Tibial nerve (tissue), 4 donors: Measurements from ENCODE around the gene ST3GAL4.

Experiments
- CTCF ChIP-seq, 5 experiments: fragments of 200-600 bp in 3 of 5; fragments of 450-650 bp in 2 of 5; sonication (generic) in 3 of 5; IDR thresholded peaks; one replicate each; pipeline ENCODE4 v1.5.1; 2016 to 2019; ENCODE audit warnings: antibody characterized with exemption in 5 of 5, mild to moderate bottlenecking in 3 of 5, moderate library complexity in 2 of 5
- EP300 ChIP-seq, 2 donors: sonication (generic); formaldehyde crosslinking; IDR thresholded peaks; one replicate each; pipeline ENCODE4 v1.6.1; 2017; ENCODE audit warnings: antibody characterized with exemption in 2 of 2, mild to moderate bottlenecking in 1 of 2
- POLR2A ChIP-seq, 2 donors: fragments of 450-650 bp; IDR thresholded peaks; one replicate each; pipeline ENCODE4 v1.6.1; 2017; ENCODE audit warnings: antibody characterized with exemption in 2 of 2, mild to moderate bottlenecking in 2 of 2, moderate library complexity in 2 of 2

DNA sequence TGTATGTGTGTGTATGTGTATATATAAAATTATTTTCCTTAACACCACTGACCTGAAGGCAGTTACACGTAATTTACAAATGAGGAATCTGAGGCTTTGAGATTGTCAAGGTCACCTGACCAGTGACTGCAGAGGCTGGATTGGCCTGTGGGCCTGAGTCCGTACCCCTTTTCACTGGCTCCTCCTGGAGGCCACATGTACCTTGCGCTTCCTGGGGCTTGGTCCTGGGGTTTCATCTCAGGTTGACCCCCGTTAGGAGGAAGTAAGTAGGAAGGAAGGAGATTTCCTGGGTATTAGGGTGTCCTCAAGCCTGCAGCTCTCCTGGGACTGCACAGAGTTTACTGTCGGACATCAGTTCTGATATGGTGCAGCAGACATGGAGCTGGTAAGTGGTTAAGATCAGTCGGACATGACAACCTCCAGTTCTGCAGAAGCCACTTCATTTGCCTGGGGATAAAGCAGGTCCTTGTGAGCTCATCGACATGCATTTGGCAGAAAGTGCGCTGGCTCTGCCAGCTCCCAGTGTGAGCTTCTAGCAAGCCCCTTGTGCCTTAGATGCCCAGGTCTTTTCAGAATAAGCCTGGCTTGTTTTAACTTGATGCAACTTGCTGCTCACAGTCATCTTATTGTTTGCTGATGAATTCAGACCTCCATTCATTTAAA, 36.6 kb downstream of the ST3GAL4 start:
- no peak for TF ChIP-seq POLR2A (IDR thresholded peaks at IDR 0.05)
- TF ChIP-seq CTCF (IDR thresholded peaks at IDR 0.05): peak in 1 of 5 experiments; percentile 15
- no peak for TF ChIP-seq EP300 (IDR thresholded peaks at IDR 0.05)
